Ishikawa (cell line): Measurements from ENCODE around the gene ITGA11.

Experiments used
- CEBPB ChIP-seq: IDR thresholded peaks from 2 replicates; pipeline ENCODE4 v1.6.1; 2012
- CREB1 ChIP-seq: IDR thresholded peaks from 2 replicates; pipeline ENCODE4 v1.6.1; 2012; ENCODE audit warnings: low read depth
- EGR1 ChIP-seq: IDR thresholded peaks from 2 replicates; pipeline ENCODE4 v1.6.1; 2012
- EP300 ChIP-seq: IDR thresholded peaks from 2 replicates; pipeline ENCODE4 v1.6.1; 2012; ENCODE audit warnings: borderline replicate concordance
- FOXM1 ChIP-seq: IDR thresholded peaks from 2 replicates; pipeline ENCODE4 v1.6.1; 2012; ENCODE audit warnings: low read depth, borderline replicate concordance
- MAX ChIP-seq: IDR thresholded peaks from 2 replicates; pipeline ENCODE4 v1.6.1; 2012
- NFIC ChIP-seq: IDR thresholded peaks from 2 replicates; pipeline ENCODE4 v1.6.1; 2012
- RAD21 ChIP-seq: IDR thresholded peaks from 2 replicates; pipeline ENCODE4 v1.6.1; 2012; ENCODE audit warnings: low read depth
- REST ChIP-seq: IDR thresholded peaks from 2 replicates; pipeline ENCODE4 v1.6.1; 2012; ENCODE audit warnings: low read depth, mild to moderate bottlenecking
- TAF1 ChIP-seq: IDR thresholded peaks from 2 replicates; pipeline ENCODE4 v1.6.1; 2012; ENCODE audit warnings: low read depth, mild to moderate bottlenecking
- TCF12 ChIP-seq: IDR thresholded peaks from 2 replicates; pipeline ENCODE4 v1.6.1; 2012; ENCODE audit warnings: low read depth
- TEAD4 ChIP-seq: IDR thresholded peaks from 2 replicates; pipeline ENCODE4 v1.6.1; 2012
- USF1 ChIP-seq: IDR thresholded peaks from 2 replicates; pipeline ENCODE4 v1.6.1; 2012
- YY1 ChIP-seq: IDR thresholded peaks from 2 replicates; pipeline ENCODE4 v1.6.1; 2012; ENCODE audit warnings: low read depth
- ZBTB7A ChIP-seq: IDR thresholded peaks from 2 replicates; pipeline ENCODE4 v1.6.1; 2012; ENCODE audit warnings: low read depth

Gene ITGA11

GRCh38 chr15:68356778-68357177 lies 75.2 kb downstream of the ITGA11 start:
- no peak for TF ChIP-seq NFIC
- no peak for TF ChIP-seq FOXM1
- TF ChIP-seq EP300, result no peak
- no peak for TF ChIP-seq RAD21

DNA sequence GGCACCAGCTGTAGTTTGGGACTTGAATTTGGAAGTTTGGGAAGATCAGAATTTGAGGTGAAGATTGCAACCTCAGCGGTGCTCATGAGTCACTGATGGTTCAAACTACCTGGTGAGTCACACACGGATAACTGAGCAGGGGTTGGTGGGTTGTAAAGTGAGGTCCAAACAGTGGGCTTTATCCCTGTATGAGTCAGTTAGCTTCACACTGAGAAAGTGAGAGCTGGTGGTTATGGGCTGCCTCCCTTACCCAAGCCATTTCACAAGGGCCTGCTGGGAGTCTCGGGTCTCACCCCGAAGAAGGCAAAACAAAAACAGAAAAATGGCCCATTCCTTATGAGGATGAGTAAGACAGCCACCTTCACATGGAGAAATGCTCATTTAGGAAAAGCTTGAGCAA lies 77.0 kb downstream of the ITGA11 start:
- no peak for TF ChIP-seq CREB1
- no peak for TF ChIP-seq EGR1
- no peak for TF ChIP-seq ZBTB7A

GRCh38 chr15:68354268-68354667 lies 77.7 kb downstream of the ITGA11 start:
- TF ChIP-seq FOXM1, result no peak
- TF ChIP-seq USF1, result no peak
- no peak for TF ChIP-seq MAX
- no peak for TF ChIP-seq REST
- TF ChIP-seq NFIC, result no peak
- no peak for TF ChIP-seq TAF1
- TF ChIP-seq YY1, result no peak
- no peak for TF ChIP-seq CREB1

GRCh38 chr15:68353421-68354135 lies 78.4 kb downstream of the ITGA11 start:
- TF ChIP-seq CEBPB (no peak), TCF12 (no peak), EP300 (no peak), REST (no peak), YY1 (no peak), USF1 (no peak), CREB1 (no peak)

GRCh38 chr15:68352401-68353062 lies 79.4 kb downstream of the ITGA11 start:
- no peak for TF ChIP-seq TCF12
- TF ChIP-seq CREB1, result no peak
- no peak for TF ChIP-seq EP300
- TF ChIP-seq YY1, result no peak

GRCh38 chr15:68349151-68349550 lies 82.8 kb downstream of the ITGA11 start:
- TF ChIP-seq CREB1 (no peak), TEAD4 (no peak), MAX (no peak), EP300 (no peak), YY1 (no peak), TCF12 (no peak), TAF1 (no peak), REST (no peak), RAD21 (no peak)
